Adrenal gland (tissue), 5 donors: ENCODE data around the gene RMI2.

Experiments used
- POLR2A ChIP-seq, 2 donors: fragments of 450-650 bp; IDR thresholded peaks; one replicate each; pipeline ENCODE4 v1.6.1; 2017; ENCODE audit warnings: antibody characterized with exemption in 2 of 2, mild to moderate bottlenecking in 2 of 2, moderate library complexity in 1 of 2
- TF ChIP-seq, protein P1 (sequence below), 6 experiments: fragments of 450-650 bp in 4 of 6; fragments of 200-600 bp in 2 of 6; sonication (generic) in 1 of 6; IDR thresholded peaks; 1 replicate in 5 of 6; 2 replicates in 1 of 6; pipeline versions ENCODE4 v1.5.1 to v1.8.0; 2016 to 2021; ENCODE audit warnings: antibody characterized with exemption in 6 of 6, mild to moderate bottlenecking in 2 of 6, moderate library complexity in 1 of 6
- donor health status: DM: no; HTN: no; CAD: no.

DNA sequence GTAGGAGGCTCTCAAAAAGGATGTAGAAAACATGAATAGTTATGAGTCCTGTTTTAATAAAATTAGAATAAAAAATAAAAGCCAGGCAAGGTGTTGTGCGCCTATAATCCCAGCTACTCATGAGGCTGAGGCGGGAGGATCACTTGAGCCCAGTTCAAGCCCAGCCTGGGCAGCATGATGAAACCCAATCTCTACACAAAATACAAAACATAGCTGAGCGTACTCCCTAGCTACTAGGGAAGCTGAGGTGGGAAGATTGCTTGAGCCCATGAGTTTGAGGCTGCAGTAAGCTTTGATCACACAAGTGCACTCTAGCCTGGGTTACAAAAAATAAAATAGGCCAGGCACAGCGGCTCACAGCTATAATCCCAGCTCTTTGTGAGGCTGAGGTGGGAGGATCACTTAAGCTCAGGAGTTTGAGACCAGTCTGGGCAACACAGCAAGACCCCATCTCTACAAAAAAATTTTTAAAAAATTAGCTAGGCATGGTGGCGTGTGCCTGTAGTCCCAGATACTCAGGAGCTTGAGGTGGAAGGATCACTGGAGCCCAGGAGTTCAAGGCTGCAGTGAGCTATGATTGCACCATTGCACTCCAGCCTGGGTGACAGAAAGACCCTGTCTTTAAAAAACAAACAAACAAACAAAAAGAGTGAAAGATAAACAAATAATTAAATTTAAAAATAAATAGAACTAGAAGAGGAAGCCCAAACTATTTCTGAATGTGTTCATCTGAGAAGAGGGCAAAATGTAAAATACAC, 46.9 kb upstream of the RMI2 start:
- TF ChIP-seq, protein P1, sequence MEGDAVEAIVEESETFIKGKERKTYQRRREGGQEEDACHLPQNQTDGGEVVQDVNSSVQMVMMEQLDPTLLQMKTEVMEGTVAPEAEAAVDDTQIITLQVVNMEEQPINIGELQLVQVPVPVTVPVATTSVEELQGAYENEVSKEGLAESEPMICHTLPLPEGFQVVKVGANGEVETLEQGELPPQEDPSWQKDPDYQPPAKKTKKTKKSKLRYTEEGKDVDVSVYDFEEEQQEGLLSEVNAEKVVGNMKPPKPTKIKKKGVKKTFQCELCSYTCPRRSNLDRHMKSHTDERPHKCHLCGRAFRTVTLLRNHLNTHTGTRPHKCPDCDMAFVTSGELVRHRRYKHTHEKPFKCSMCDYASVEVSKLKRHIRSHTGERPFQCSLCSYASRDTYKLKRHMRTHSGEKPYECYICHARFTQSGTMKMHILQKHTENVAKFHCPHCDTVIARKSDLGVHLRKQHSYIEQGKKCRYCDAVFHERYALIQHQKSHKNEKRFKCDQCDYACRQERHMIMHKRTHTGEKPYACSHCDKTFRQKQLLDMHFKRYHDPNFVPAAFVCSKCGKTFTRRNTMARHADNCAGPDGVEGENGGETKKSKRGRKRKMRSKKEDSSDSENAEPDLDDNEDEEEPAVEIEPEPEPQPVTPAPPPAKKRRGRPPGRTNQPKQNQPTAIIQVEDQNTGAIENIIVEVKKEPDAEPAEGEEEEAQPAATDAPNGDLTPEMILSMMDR (IDR thresholded peaks at IDR 0.05) = no peak
- no peak for TF ChIP-seq POLR2A (IDR thresholded peaks at IDR 0.05)
